IPS-18a (cell line): ENCODE results near the gene LMF2.

Source experiments
- H3K27ac ChIP-seq: one replicate; pipeline ENCODE4 v1.5.1; 2013; ENCODE audit warnings: low read length
- H3K27me3 ChIP-seq: one replicate; pipeline ENCODE4 v1.6.1; 2013; ENCODE audit warnings: mild to moderate bottlenecking, low read length; ENCODE audit not compliant: control insufficient read depth, insufficient read depth
- H3K36me3 ChIP-seq: one replicate; pipeline ENCODE4 v1.6.1; 2013; ENCODE audit warnings: low read depth, low read length; ENCODE audit not compliant: control insufficient read depth
- H3K4me1 ChIP-seq: one replicate; pipeline ENCODE4 v1.6.1; 2013; ENCODE audit warnings: low read depth, low read length; ENCODE audit not compliant: control insufficient read depth
- H3K4me3 ChIP-seq: one replicate; pipeline ENCODE4 v1.5.1; 2013; ENCODE audit warnings: low read length
- H3K9ac ChIP-seq: one replicate; pipeline ENCODE4 v1.6.1; 2013; ENCODE audit warnings: mild to moderate bottlenecking, low read length, moderate library complexity
- H3K9me3 ChIP-seq: one replicate; pipeline ENCODE4 v1.6.1; 2013; ENCODE audit warnings: low read depth, low read length; ENCODE audit not compliant: control insufficient read depth

The LMF2 gene

DNA sequence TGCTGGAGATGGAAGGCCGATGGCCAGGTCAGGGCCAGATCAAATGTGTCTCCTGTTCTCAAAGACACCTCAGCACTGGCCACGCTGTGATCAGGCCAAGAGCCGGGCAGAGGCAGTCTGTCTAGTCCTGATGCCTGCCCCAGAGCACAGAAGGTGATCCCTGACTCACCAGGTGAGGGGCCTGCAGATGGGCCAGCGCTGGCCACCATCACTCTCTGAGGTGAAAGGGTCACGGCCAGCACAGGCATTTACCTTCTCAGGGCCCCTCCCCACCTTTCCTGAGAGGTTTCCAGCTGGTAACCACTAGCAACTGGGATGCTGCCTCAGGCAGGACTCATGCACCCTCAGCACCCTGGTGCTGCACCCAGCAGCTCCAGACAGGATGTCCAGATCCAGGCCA is 35.5 kb downstream of the LMF2 start:
- no peak overlapping the region for H3K4me3 ChIP-seq
- H3K4me1 ChIP-seq, result peaks cover 11% of the 10 kb centered on the region
- H3K9me3 ChIP-seq, result no peaks in the 10 kb centered on the region
- no peak overlapping the region for H3K9ac ChIP-seq
- peaks cover 4% of the 10 kb centered on the region for H3K36me3 ChIP-seq
- no peak overlapping the region for H3K27ac ChIP-seq
- H3K27me3 ChIP-seq, result no peaks in the 10 kb centered on the region

DNA sequence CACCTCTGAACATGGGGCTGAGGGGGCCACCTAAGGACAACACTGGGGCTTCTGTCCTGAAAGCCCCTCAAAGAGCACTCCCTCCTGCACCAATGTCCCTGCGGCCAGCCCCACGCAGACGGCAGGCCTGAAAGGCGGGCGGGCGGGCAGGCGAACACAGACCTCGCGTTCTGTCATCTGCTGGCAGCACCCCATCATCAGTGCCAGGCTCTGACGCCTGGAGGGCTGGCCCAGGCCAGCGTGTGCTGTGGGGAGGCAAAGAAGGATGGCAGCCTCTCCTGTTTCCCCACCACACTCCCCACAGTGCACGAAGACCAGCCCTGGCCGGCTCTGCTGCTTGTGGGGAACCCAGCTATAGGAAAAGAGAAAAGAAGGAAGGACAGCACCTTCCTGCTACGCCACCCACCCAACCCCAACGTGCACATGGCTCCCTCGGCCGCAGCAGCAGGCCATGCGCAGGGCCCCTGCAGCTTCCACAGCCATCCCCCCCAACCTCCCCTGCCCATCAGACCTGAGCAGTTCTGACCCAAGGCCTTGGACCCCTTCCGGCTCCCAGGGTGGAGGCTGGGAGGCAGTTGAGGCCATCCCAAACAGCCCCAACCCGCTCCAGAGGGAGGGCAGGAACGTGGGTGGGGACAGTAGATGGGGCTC is 36.2 kb downstream of the LMF2 start:
- Histone ChIP-seq H3K9ac (no peak overlapping the region), H3K4me1 (peaks cover 11% of the 10 kb centered on the region), H3K27ac (no peak overlapping the region), H3K9me3 (no peaks in the 10 kb centered on the region), H3K27me3 (no peaks in the 10 kb centered on the region), H3K4me3 (no peak overlapping the region), H3K36me3 (peaks cover 11% of the 10 kb centered on the region)

DNA sequence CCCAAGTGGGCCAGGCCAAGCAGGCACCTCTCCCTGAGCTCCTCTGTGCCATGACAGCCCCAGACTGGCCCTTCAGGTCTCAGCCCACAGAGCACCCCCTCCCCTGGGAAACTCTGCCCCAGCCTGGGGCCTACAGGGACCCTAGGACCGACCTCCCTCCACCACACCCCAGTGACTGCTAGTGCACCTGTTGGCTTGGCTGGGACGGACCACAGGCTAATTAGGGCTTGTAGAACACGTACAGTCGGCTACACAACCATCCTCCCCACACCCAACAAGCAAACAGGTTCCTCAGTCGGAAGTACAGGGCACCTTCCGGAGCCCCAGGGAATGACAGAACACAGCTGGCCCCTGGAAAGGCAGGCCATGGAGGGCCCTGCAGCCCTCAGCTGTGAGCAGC is 37.0 kb downstream of the LMF2 start:
- H3K27me3 ChIP-seq, result no peaks in the 10 kb centered on the region
- H3K4me1 ChIP-seq, result peaks cover 9% of the 10 kb centered on the region
- no peaks in the 10 kb centered on the region for H3K9me3 ChIP-seq
- peaks cover 17% of the 10 kb centered on the region for H3K36me3 ChIP-seq
- no peak overlapping the region for H3K9ac ChIP-seq
- H3K27ac ChIP-seq, result no peak overlapping the region
- H3K4me3 ChIP-seq, result no peak overlapping the region

DNA sequence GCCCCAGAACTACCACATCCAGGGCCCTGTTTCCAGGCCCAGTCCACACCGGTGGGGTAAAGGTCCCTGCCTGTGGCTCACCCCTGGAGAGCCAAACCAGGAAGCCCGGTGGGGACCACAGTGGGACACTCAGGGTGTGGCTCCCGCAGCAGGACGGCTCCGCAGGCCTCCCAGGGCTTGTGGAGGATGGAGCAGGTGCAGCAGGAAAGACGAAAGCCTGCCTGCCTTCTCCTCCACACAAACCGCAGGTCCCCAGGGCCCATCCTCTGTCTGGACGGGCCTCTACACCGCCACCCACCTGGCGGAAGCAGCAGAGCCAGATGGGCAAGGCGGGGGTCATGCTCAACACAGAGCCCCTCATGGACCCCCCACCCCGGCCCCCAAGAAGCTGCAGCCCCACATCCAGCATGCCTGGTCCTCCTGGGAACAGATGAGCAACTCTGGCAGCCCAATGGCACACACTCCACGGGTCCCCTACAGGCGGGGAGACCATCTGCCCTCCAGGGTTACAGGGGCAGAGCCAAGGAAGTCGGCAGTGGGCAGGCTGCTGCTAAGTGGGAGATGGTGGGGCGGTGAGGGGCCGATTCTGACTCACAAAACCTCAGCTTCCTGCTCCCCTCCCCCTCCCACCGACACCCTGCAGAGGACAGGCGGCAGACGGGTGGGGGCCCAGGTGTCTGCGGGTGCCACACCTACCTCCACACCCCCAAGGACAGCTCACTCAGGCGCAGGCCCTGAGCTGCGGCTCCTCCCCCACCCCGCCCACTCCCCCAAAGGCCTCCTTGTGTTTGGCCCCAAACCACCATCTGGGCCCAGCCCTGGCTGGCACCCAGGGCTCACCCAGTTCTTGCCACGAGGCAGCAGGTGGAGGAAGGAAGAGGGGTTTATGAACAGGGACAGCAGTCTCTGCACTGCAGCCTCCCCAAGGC is 37.9 kb downstream of the LMF2 start:
- H3K27me3 ChIP-seq, result no peaks in the 10 kb centered on the region
- no peak overlapping the region for H3K9ac ChIP-seq
- H3K27ac ChIP-seq, result no peak overlapping the region
- H3K4me3 ChIP-seq, result no peak overlapping the region
- peaks cover 6% of the 10 kb centered on the region for H3K4me1 ChIP-seq
- peaks cover 25% of the 10 kb centered on the region for H3K36me3 ChIP-seq
- no peaks in the 10 kb centered on the region for H3K9me3 ChIP-seq

DNA sequence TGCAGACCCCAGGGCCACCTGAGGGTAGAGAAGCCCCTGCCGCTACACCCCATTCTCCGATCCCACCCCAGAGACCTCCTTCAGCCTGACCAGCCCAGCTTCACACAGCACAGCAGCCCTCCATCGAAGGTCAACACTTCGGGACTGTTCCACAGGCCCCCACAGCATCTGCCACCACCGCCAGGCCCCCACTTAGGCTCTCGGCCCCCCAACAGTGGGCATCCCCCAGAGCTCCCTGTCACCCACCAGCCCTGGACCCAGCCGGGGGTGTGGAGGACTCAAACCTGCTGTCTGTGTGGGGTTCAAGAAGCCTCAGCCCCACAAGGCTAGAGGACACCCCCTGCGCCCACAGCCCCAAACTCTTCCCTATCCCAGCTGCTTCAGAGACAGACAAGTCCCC is 38.9 kb downstream of the LMF2 start:
- Histone ChIP-seq H3K36me3 (peaks cover 34% of the 10 kb centered on the region), H3K4me1 (peaks cover 2% of the 10 kb centered on the region)

DNA sequence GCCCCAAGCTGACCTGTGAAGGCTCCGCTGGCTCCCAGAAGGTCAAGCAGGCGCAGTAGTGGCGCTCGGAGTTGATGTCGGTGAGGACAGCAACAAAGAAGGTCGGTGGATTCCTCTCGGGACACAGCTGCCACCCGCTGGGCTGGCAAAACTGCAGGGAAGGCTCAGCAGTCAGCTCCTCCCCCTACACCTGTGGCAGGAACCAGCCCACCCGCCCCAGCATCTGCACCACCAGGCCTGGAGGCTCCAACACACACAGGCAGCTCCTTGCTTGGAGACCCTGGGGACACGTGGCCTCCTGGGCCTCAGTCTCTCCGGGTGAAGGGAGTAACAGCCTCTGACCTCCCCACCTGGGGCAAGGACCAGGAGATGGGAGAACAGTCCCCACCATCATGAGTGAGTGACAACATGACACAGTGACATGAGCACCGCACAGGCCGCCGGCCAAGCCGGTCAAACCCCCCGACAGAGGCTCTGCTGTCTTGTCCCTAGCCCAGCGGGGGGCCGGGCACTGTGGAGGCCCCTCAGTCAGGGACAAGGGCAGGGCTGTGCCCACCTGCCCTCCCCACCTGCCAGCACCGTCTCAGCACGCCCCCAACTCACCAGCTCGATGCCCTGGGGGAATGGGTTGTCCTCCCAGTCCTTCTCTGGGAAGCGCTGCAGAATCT is 39.6 kb downstream of the LMF2 start:
- peaks cover 39% of the 10 kb centered on the region for H3K36me3 ChIP-seq
- no peaks in the 10 kb centered on the region for H3K27me3 ChIP-seq
- no peak overlapping the region for H3K27ac ChIP-seq
- H3K9me3 ChIP-seq, result no peaks in the 10 kb centered on the region
- H3K9ac ChIP-seq, result no peak overlapping the region
- no peak overlapping the region for H3K4me3 ChIP-seq
- no peaks in the 10 kb centered on the region for H3K4me1 ChIP-seq

More for the DNA sequence above, 38.9 kb downstream of the LMF2 start:
- no peak overlapping the region for H3K9ac ChIP-seq
- no peak overlapping the region for H3K4me3 ChIP-seq
- no peaks in the 10 kb centered on the region for H3K9me3 ChIP-seq
- H3K27me3 ChIP-seq, result no peaks in the 10 kb centered on the region
- H3K27ac ChIP-seq, result no peak overlapping the region

DNA sequence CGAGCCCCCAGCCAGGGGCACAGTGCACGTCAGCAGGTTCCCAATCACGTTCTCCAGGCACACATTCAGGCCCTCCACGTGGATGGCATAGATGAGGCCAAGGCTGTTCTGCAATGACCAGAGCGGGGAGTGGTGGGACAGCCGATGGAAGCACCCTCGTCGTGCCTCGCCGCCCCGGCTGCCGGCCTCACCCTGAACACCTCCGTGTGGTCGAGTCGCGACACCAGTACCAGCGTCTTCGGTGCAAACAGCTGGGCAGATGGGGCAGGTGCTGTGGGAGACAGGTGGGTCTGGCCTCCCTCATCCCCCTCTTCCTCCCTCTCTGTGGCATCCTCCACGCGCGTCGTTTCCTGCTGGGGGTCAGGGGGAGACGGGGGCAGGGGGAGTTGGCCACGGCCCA is 40.2 kb downstream of the LMF2 start:
- no peak overlapping the region for H3K9ac ChIP-seq
- H3K36me3 ChIP-seq, result peaks cover 45% of the 10 kb centered on the region
- no peak overlapping the region for H3K27ac ChIP-seq
- H3K27me3 ChIP-seq, result no peaks in the 10 kb centered on the region
- no peak overlapping the region for H3K4me3 ChIP-seq
- H3K4me1 ChIP-seq, result no peaks in the 10 kb centered on the region
- H3K9me3 ChIP-seq, result no peaks in the 10 kb centered on the region

DNA sequence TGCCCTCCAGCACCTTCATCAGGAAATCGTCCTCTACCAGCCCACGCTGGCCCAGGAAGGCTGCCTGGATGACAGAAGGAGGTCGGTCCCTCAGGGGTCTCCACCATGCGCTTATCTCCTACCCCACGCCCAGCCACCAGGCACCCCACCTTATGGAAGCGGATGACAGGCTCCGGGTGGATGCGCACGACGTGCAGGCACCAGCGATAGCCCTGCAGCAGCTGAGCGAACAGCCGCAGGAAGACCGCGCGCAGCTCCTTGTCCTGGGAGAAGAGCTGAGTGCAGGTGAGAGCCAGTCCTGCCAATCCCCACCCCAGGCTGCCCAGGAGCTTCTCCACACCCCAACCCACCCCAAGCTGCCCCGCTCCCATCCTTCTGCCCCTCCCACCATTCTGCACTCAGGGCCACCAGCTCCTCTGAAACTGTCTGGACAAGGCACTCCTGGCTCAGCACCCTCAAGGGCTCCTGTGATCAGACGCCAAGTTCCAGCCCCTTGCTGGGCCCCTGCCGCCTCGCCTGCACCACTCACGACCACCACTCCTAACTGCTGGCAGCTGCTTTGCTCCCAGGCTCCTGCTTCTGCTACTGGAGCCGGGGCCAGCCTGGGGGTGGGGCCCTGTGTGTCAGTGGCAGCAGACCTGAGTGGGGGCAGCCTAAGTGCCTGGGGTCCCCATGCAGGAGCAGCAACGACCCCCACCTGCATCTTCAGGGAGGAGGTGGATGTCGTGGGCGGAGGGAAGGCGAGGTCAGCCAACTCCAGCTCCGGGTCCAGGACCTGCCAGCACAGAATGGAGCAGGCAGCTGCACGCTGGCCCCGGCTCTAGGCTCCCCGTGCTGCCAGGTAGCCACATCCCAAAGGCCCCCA is 42.2 kb downstream of the LMF2 start:
- H3K36me3 ChIP-seq, result peaks cover 63% of the 10 kb centered on the region

DNA sequence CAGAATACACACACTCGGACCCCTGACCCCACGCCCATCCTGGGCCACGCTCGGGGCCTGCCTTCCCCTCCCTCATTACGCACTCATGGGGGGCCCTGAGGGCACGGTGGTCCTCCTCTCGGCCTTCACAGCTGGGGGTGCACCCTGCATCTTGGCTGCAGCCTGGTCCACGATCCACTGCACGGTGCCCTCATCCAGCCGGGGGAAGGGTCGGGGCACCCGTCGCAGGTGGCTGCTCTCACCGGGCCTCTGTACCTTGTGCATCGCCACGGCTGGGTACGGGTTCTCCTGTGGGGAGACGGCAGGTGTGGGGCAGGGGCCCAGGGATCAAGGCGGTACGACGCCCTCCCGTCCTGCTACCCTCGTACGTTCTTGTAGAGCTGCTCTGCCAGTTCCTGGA is 43.1 kb downstream of the LMF2 start:
- H3K4me1 ChIP-seq, result no peaks in the 10 kb centered on the region
- H3K4me3 ChIP-seq, result no peak overlapping the region
- H3K9me3 ChIP-seq, result no peaks in the 10 kb centered on the region
- no peak overlapping the region for H3K9ac ChIP-seq
- H3K36me3 ChIP-seq, result peaks cover 70% of the 10 kb centered on the region
- no peaks in the 10 kb centered on the region for H3K27me3 ChIP-seq
- no peak overlapping the region for H3K27ac ChIP-seq

More for the DNA sequence above, 42.2 kb downstream of the LMF2 start:
- Histone ChIP-seq H3K27ac (no peak overlapping the region), H3K4me1 (no peaks in the 10 kb centered on the region), H3K9me3 (no peaks in the 10 kb centered on the region), H3K27me3 (no peaks in the 10 kb centered on the region), H3K4me3 (no peak overlapping the region), H3K9ac (no peak overlapping the region)

DNA sequence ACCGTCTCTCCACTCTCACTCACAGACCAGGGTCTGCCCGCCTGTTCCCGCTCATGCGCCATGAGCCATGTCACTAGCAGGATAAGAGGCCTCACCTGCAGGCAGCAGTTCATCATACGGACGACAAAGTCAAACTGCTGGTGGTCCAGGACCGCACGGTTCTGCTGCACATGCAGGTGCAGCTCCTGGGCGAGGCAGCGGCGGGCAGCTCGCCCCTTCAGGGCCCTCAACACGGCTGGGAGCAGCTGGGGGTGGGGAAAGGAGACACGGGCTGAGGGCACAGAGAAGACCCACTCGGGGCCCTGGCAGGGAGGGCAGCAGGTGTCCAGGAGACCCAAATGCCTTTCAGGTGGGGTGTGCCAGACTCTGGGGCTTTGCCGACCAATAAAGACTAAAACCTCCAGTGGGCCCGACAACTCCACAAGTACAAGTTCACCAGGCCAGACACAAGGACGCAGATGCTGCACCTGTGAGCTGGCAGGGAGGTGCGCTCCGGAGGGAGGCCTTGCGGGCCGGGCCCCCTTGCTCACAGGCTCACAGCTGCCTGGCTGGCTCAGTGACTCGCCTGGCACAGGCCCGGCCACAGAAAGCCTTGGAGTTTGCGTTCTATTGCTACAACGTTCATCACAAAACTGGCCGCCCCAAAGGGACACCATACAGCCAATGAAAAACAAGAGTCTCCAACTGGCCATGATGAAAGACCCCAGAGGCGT is 44.2 kb downstream of the LMF2 start:
- Histone ChIP-seq H3K9ac (no peak overlapping the region), H3K36me3 (peaks cover 79% of the 10 kb centered on the region), H3K27ac (no peak overlapping the region)

More for the DNA sequence above, 44.2 kb downstream of the LMF2 start:
- H3K4me1 ChIP-seq, result no peaks in the 10 kb centered on the region
- no peaks in the 10 kb centered on the region for H3K27me3 ChIP-seq
- no peaks in the 10 kb centered on the region for H3K9me3 ChIP-seq
- no peak overlapping the region for H3K4me3 ChIP-seq
